ENCODE measurements around the gene RBM39. TPM values are rescaled to one million over a fixed set of nuclear protein-coding genes. Genes with fewer than 3 reads are reported as not detected.

Gene RBM39
- polyA plus RNA-seq, 1 of the 3 experiments (the other 2 are of a cell fraction) = 68.4 TPM

DNA sequence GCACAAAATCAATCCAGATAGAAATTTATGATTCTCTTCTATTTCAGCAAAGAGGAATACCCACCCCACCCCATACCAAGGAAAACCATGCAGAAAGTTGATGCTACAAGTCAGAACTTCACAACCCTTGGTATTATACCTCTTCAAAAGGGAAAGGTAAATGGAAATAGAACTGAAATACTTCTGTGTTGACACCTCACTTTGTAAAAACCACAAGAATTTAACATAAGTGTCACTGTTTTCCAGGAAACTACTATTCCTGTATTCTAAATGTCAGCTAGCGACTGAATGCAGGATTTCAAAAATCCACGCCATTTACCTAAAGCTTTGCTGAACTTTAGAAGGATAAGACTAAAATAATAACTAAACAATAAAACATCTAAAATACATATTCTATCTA lies 81.0 kb downstream of the RBM39 start:
- no peak for DNase-seq
- peaks cover 80% of the 10 kb centered on the region for H4K20me1 ChIP-seq (ENCODE audit: insufficient read depth)
- peak overlapping the region in 1 of 2 experiments; percentile 83; a peak in 2 of 4 replicates for H3K4me3 ChIP-seq (ENCODE audit: low read depth in 2 of 2, low read length in 1 of 2)
- ChIA-PET POLR2A (interaction anchor here (1.2 kb wide), 1 partner anchor 45 kb away, joined by 3 read pairs; the partner anchor contains the start of gene SPAG4), CTCF (interaction anchor here (2.9 kb wide), 1 partner anchor 42 kb away, joined by 16 read pairs; no protein-coding TSS in a partner anchor)
- no peak overlapping the region for H3K27ac ChIP-seq (ENCODE audit: low read depth in 2 of 2, low read length in 1 of 2)
- peaks cover 88% of the 10 kb centered on the region for H3K79me2 ChIP-seq (ENCODE audit: insufficient read depth)
- peaks cover 28% of the 10 kb centered on the region for H3F3A ChIP-seq (replicated peaks; ENCODE audit: insufficient read depth)
- H3K9me3 ChIP-seq = no peaks in the 10 kb centered on the region
- H3K4me1 ChIP-seq (ENCODE audit: control insufficient read depth in 1 of 2, insufficient read depth in 2 of 2, low read depth in 1 of 2, low read length in 1 of 2) = peaks cover 10 to 13% of the 10 kb centered on the region in 2 experiments; a peak in 2 of 4 replicates
- TF ChIP-seq RXRA (IDR thresholded peaks at IDR 0.05; ENCODE audit: borderline replicate concordance, low read depth) = no peak
- TF ChIP-seq FOXM1 (IDR thresholded peaks at IDR 0.05; ENCODE audit: low read depth) = no peak
- TF ChIP-seq RCOR1 (IDR thresholded peaks at IDR 0.05; ENCODE audit: low read length) = no peak
- H3K36me3 ChIP-seq (replicated peaks in 1 of 2; ENCODE audit: control insufficient read depth in 1 of 2, insufficient read depth in 2 of 2, low read length in 1 of 2) = peaks cover 5 to 9% of the 10 kb centered on the region in 2 experiments
- peak overlapping the region; percentile 97 for H3K4me2 ChIP-seq
- no peaks in the 10 kb centered on the region for H3K27me3 ChIP-seq (ENCODE audit: insufficient read depth)
- H2AFZ ChIP-seq (ENCODE audit: low read depth) = no peak overlapping the region
- peak overlapping the region; percentile 98; the same call in 1 of the 2 replicates for H3K9ac ChIP-seq
- WGBS (ENCODE audit: low lambda C conversion rate) = 89% methylated on average over 2 of the region's 2 CpGs
- no peaks in the 10 kb centered on the region for H3K9me2 ChIP-seq

DNA sequence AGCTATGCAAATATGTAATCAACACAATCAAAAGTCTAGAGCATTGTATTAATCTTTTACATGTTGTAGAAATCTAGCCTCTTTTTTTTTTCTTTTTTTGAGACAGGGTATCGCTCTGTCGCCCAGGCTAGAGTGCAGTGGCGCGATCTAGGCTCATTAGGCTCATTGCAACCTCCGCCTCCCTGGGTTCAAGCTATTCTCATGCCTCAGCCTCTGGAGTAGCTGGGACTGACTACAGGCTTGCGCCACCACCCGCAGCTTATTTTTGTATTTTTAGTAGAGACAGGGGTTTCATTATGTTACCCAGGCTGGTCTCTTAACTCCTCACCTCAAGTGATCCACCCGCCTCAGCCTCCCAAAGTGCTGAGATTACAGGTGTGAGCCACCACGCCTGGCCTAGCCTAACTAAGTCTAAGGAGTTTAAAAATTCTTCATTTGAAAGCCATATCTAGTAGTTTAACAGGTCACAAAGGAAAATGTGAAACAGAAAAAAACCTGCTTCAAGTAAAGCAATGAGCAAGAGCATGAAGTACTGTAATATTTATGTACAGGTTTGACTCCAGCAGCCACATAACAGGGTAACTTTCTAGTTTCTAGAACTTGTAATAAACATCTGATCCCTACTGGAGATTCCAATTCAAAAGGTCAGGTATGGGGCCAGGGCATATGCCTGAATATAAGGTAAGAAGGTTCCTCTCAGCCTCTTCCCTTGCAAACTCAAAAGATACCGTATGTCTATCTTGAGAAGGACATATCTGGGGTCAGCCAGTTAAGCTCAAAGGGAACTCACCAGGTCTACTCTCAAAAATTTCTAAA lies 81.7 kb downstream of the RBM39 start:
- DNase-seq = no peak
- Histone ChIP-seq H3K9me3 (no peaks in the 10 kb centered on the region), H3K27me3 (ENCODE audit: insufficient read depth) (no peaks in the 10 kb centered on the region), H3F3A (replicated peaks; ENCODE audit: insufficient read depth) (peaks cover 28% of the 10 kb centered on the region), H3K4me3 (ENCODE audit: low read depth in 2 of 2, low read length in 1 of 2) (0 out of 4 replicates have a peak overlapping the region, but pooled peaks of 1 of the 2 experiments have one; percentile 83), H3K9ac (no peak overlapping the region), H3K27ac (ENCODE audit: low read depth in 2 of 2, low read length in 1 of 2) (no peak overlapping the region), H3K79me2 (ENCODE audit: insufficient read depth) (peaks cover 95% of the 10 kb centered on the region), H4K20me1 (ENCODE audit: insufficient read depth) (peaks cover 88% of the 10 kb centered on the region), H3K4me1 (ENCODE audit: control insufficient read depth in 1 of 2, insufficient read depth in 2 of 2, low read depth in 1 of 2, low read length in 1 of 2) (peaks cover 10 to 13% of the 10 kb centered on the region in 2 experiments; a peak in 2 of 4 replicates), H3K36me3 (replicated peaks in 1 of 2; ENCODE audit: control insufficient read depth in 1 of 2, insufficient read depth in 2 of 2, low read length in 1 of 2) (peaks cover 10 to 13% of the 10 kb centered on the region in 2 experiments), H3K4me2 (peak overlapping the region; percentile 97), H3K9me2 (no peaks in the 10 kb centered on the region), H2AFZ (ENCODE audit: low read depth) (no peak overlapping the region)
- TF ChIP-seq SMC3 (IDR thresholded peaks at IDR 0.05; ENCODE audit: low read depth, low read length) = no peak
- no peak for TF ChIP-seq JUND (IDR thresholded peaks at IDR 0.05)
- TF ChIP-seq NFIC (IDR thresholded peaks at IDR 0.05; ENCODE audit: borderline replicate concordance) = no peak
- no peak for TF ChIP-seq TEAD4 (IDR thresholded peaks at IDR 0.05; ENCODE audit: borderline replicate concordance, insufficient read depth)
- TF ChIP-seq TAF1 (IDR thresholded peaks at IDR 0.05; ENCODE audit: borderline replicate concordance, low read depth, low read length) = no peak
- TF ChIP-seq YY1 (IDR thresholded peaks at IDR 0.05; ENCODE audit: low read depth) = no peak
- no peak for TF ChIP-seq USF2 (IDR thresholded peaks at IDR 0.05; ENCODE audit: borderline replicate concordance, low read depth, low read length)
- no peak for TF ChIP-seq GABPA (IDR thresholded peaks at IDR 0.05; ENCODE audit: low read depth)
- no peak for TF ChIP-seq USF1 (IDR thresholded peaks at IDR 0.05; ENCODE audit: borderline replicate concordance, low read depth)
- TF ChIP-seq, protein P1, sequence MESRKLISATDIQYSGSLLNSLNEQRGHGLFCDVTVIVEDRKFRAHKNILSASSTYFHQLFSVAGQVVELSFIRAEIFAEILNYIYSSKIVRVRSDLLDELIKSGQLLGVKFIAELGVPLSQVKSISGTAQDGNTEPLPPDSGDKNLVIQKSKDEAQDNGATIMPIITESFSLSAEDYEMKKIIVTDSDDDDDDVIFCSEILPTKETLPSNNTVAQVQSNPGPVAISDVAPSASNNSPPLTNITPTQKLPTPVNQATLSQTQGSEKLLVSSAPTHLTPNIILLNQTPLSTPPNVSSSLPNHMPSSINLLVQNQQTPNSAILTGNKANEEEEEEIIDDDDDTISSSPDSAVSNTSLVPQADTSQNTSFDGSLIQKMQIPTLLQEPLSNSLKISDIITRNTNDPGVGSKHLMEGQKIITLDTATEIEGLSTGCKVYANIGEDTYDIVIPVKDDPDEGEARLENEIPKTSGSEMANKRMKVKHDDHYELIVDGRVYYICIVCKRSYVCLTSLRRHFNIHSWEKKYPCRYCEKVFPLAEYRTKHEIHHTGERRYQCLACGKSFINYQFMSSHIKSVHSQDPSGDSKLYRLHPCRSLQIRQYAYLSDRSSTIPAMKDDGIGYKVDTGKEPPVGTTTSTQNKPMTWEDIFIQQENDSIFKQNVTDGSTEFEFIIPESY (IDR thresholded peaks at IDR 0.05; ENCODE audit: borderline replicate concordance, low read depth) = no peak
- TF ChIP-seq RAD21 (IDR thresholded peaks at IDR 0.05; ENCODE audit: low read length) = no peak
- TF ChIP-seq RFX5 (IDR thresholded peaks at IDR 0.05; ENCODE audit: low read length) = no peak
- TF ChIP-seq GATA2 (CRISPR knock-in tag; IDR thresholded peaks at IDR 0.05) = no peak
- CTCF ChIA-PET = interaction anchor here (2.9 kb wide), 1 partner anchor 41 kb away, joined by 16 read pairs; no protein-coding TSS in a partner anchor
- WGBS (ENCODE audit: low lambda C conversion rate) = 94% methylated on average over 10 of the region's 10 CpGs
- POLR2A ChIA-PET = interaction anchor here (0.6 to 1.2 kb wide), 3 partner anchors 8 to 118 kb away, joined by 3 to 5 read pairs (median 3); partner anchors contain the start of genes ERGIC3 and SPAG4

Measured in SK-N-SH (cell line).